SK-N-SH (cell line): ENCODE results near the gene PHF14. TPM values are rescaled to one million over a fixed set of nuclear protein-coding genes. Genes with fewer than 3 reads are reported as not detected.

Experiments
- CTCF ChIA-PET: fragments of 300-600, 350-600 bp; formaldehyde crosslinking; extraction: SDS; loops from one replicate; lab custom pipeline; 2021; lab: Yijun Ruan, JAX
- POLR2A ChIA-PET: fragments of 350-600 bp; sonication (Branson Sonifier 250); formaldehyde crosslinking; extraction: SDS; loops from one replicate; lab custom pipeline; 2020; ENCODE audit warnings: antibody characterized with exemption, inconsistent platforms; lab: Yijun Ruan, JAX
- DNase-seq: peaks from one replicate; pipeline ENCODE4 v3.0.0; 2012
- H2AFZ ChIP-seq: fragments of 200-600 bp; sonication (generic); 2 replicates; pipeline ENCODE4 v1.8.1; 2016; ENCODE audit warnings: antibody characterized with exemption, mild to moderate bottlenecking, low read depth
- H3F3A ChIP-seq: fragments of 200-600 bp; sonication (generic); replicated peaks from 2 replicates; pipeline ENCODE3; 2016; ENCODE audit warnings: antibody characterized with exemption, mild to moderate bottlenecking; ENCODE audit not compliant: insufficient read depth
- H3K27ac ChIP-seq, 2 experiments: fragments of 200-500 bp in 1 of 2; fragments of 200-600 bp in 1 of 2; sonication (Bioruptor generic) in 1 of 2; sonication (generic), shearing (Covaris generic) in 1 of 2; 2 replicates each; pipeline versions ENCODE4 v1.5.1 to v1.6.1; 2014 to 2016; ENCODE audit warnings: low read depth in 2 of 2, inconsistent platforms in 1 of 2, low read length in 1 of 2, mild to moderate bottlenecking in 1 of 2, mixed read lengths in 1 of 2
- H3K27me3 ChIP-seq: fragments of 200-600 bp; sonication (generic), shearing (Covaris generic); 2 replicates; pipeline ENCODE4 v1.6.1; 2016; ENCODE audit warnings: mixed run types; ENCODE audit not compliant: insufficient read depth
- H3K36me3 ChIP-seq, 2 experiments: fragments of 200-500 bp in 1 of 2; fragments of 200-600 bp in 1 of 2; sonication (Bioruptor generic) in 1 of 2; sonication (generic) in 1 of 2; replicated peaks in 1 of 2; 2 replicates each; pipeline versions ENCODE3 to v1.5.1; 2014 to 2016; ENCODE audit warnings: low read length in 1 of 2, mild to moderate bottlenecking in 1 of 2; ENCODE audit not compliant: insufficient read depth in 2 of 2, control insufficient read depth in 1 of 2
- H3K4me1 ChIP-seq, 2 experiments: fragments of 200-500 bp in 1 of 2; fragments of 200-600 bp in 1 of 2; sonication (Bioruptor generic) in 1 of 2; sonication (generic), shearing (Covaris generic) in 1 of 2; 2 replicates each; pipeline versions ENCODE4 v1.5.1 to v1.6.1; 2014 to 2016; ENCODE audit warnings: low read depth in 1 of 2, low read length in 1 of 2, mixed run types in 1 of 2; ENCODE audit not compliant: insufficient read depth in 2 of 2, control insufficient read depth in 1 of 2
- H3K4me2 ChIP-seq: fragments of 200-600 bp; sonication (generic), shearing (Covaris generic); 2 replicates; pipeline ENCODE4 v1.6.1; 2017; ENCODE audit warnings: mixed run types
- H3K4me3 ChIP-seq, 2 experiments: fragments of 200-500 bp in 1 of 2; fragments of 200-600 bp in 1 of 2; sonication (Bioruptor generic) in 1 of 2; sonication (generic), shearing (Covaris generic) in 1 of 2; 2 replicates each; pipeline versions ENCODE4 v1.5.1 to v1.8.1; 2014 to 2016; ENCODE audit warnings: low read depth in 2 of 2, inconsistent platforms in 1 of 2, low read length in 1 of 2, mild to moderate bottlenecking in 1 of 2, mixed read lengths in 1 of 2, moderate library complexity in 1 of 2
- H3K79me2 ChIP-seq: fragments of 200-600 bp; sonication (generic); 2 replicates; pipeline ENCODE4 v1.8.1; 2017; ENCODE audit warnings: mild to moderate bottlenecking; ENCODE audit not compliant: insufficient read depth
- H3K9ac ChIP-seq: fragments of 200-600 bp; sonication (generic); 2 replicates; pipeline ENCODE4 v1.6.1; 2017; ENCODE audit warnings: mixed run types
- H3K9me2 ChIP-seq: fragments of 200-600 bp; sonication (generic); 2 replicates; pipeline ENCODE4 v1.6.1; 2017; ENCODE audit warnings: mixed run types
- H3K9me3 ChIP-seq: fragments of 200-600 bp; sonication (generic); 2 replicates; pipeline ENCODE4 v1.6.1; 2017; ENCODE audit warnings: mixed run types, mild to moderate bottlenecking, moderate library complexity
- H4K20me1 ChIP-seq: fragments of 200-600 bp; sonication (generic); 2 replicates; pipeline ENCODE4 v1.6.1; 2017; ENCODE audit warnings: mild to moderate bottlenecking, mixed run types; ENCODE audit not compliant: insufficient read depth
- ELF1 ChIP-seq: IDR thresholded peaks from 2 replicates; pipeline ENCODE4 v1.4.0; 2012
- FOXM1 ChIP-seq: IDR thresholded peaks from 2 replicates; pipeline ENCODE4 v1.4.0; 2012; ENCODE audit warnings: low read depth, mild to moderate bottlenecking
- IRF3 ChIP-seq: fragments of 150-350 bp; IDR thresholded peaks from 2 replicates; pipeline ENCODE4 v1.6.1; 2016; ENCODE audit warnings: mild to moderate bottlenecking, low read depth, low read length
- MEF2A ChIP-seq: IDR thresholded peaks from 2 replicates; pipeline ENCODE4 v1.4.0; 2012; ENCODE audit warnings: low read depth, borderline replicate concordance
- RAD21 ChIP-seq: IDR thresholded peaks from 2 replicates; pipeline ENCODE4 v1.6.1; 2012; ENCODE audit warnings: mild to moderate bottlenecking, low read length
- SIN3A ChIP-seq: IDR thresholded peaks from 2 replicates; pipeline ENCODE4 v1.6.1; 2012; ENCODE audit warnings: low read depth, mild to moderate bottlenecking, low read length, moderate library complexity, borderline replicate concordance
- TCF12 ChIP-seq: IDR thresholded peaks from 2 replicates; pipeline ENCODE4 v1.4.0; 2012
- YY1 ChIP-seq: IDR thresholded peaks from 2 replicates; pipeline ENCODE4 v1.4.0; 2012; ENCODE audit warnings: low read depth, mild to moderate bottlenecking
- ZBTB33 ChIP-seq: IDR thresholded peaks from 2 replicates; pipeline ENCODE4 v1.4.0; 2012; ENCODE audit warnings: low read depth, borderline replicate concordance
- WGBS: methylation state at CpG from one replicate; pipeline ENCODE4 v1.1.6; 2017; ENCODE audit warnings: low lambda C conversion rate; 5-methylcytosine and 5-hydroxymethylcytosine counted together
- polyA plus RNA-seq, 3 experiments: library from polyadenylated mRNA; depleted of rRNA; stranded (reverse); fragments of >200 nt; gene quantifications; 2 replicates each; pipeline ENCODE4 v1.2.3, GENCODE V29; 2012
- TF ChIP-seq, protein P1 (sequence below): IDR thresholded peaks from 2 replicates; pipeline ENCODE4 v1.6.1; 2012; ENCODE audit warnings: mild to moderate bottlenecking, low read depth, low read length, moderate library complexity

Gene PHF14
- polyA plus RNA-seq, 1 of the 3 experiments (the other 2 are of a cell fraction) = 19.2 TPM

GRCh38 chr7:11130012-11130411, 156.3 kb downstream of the PHF14 start (continued):
- TF ChIP-seq, protein P1, sequence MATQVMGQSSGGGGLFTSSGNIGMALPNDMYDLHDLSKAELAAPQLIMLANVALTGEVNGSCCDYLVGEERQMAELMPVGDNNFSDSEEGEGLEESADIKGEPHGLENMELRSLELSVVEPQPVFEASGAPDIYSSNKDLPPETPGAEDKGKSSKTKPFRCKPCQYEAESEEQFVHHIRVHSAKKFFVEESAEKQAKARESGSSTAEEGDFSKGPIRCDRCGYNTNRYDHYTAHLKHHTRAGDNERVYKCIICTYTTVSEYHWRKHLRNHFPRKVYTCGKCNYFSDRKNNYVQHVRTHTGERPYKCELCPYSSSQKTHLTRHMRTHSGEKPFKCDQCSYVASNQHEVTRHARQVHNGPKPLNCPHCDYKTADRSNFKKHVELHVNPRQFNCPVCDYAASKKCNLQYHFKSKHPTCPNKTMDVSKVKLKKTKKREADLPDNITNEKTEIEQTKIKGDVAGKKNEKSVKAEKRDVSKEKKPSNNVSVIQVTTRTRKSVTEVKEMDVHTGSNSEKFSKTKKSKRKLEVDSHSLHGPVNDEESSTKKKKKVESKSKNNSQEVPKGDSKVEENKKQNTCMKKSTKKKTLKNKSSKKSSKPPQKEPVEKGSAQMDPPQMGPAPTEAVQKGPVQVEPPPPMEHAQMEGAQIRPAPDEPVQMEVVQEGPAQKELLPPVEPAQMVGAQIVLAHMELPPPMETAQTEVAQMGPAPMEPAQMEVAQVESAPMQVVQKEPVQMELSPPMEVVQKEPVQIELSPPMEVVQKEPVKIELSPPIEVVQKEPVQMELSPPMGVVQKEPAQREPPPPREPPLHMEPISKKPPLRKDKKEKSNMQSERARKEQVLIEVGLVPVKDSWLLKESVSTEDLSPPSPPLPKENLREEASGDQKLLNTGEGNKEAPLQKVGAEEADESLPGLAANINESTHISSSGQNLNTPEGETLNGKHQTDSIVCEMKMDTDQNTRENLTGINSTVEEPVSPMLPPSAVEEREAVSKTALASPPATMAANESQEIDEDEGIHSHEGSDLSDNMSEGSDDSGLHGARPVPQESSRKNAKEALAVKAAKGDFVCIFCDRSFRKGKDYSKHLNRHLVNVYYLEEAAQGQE = no peak
- TF ChIP-seq SIN3A = 0 out of 2 replicates have a peak, but pooled peaks have one; percentile 17
- 0 out of 2 replicates have a peak, but pooled peaks have one; percentile 35 for TF ChIP-seq YY1
- TF ChIP-seq TCF12 = peak; percentile 92
- no peak for TF ChIP-seq ELF1
- TF ChIP-seq RAD21 = no peak

- no peaks in the 10 kb centered on the region for H3K9me2 ChIP-seq
- TF ChIP-seq FOXM1 = no peak
- TF ChIP-seq, all 33 proteins: peak for 0
- no peak for DNase-seq
- Histone ChIP-seq H3F3A (peaks cover 13% of the 10 kb centered on the region), H3K9ac (no peak overlapping the region), H3K4me1 (peaks cover 14 to 35% of the 10 kb centered on the region in 2 experiments; a peak in 2 of 4 replicates), H3K27me3 (no peaks in the 10 kb centered on the region), H3K4me3 (no peak overlapping the region), H3K9me3 (no peaks in the 10 kb centered on the region), H3K4me2 (no peak overlapping the region), H3K27ac (peak overlapping the region in 1 of 2 experiments; percentile 44; a peak in 1 of 4 replicates), H2AFZ (no peak overlapping the region), H3K79me2 (no peaks in the 10 kb centered on the region), H3K36me3 (peaks cover 22 to 25% of the 10 kb centered on the region in 2 experiments), H4K20me1 (no peaks in the 10 kb centered on the region)
- CTCF ChIA-PET = interaction anchor here (1.0 to 1.3 kb wide), 2 partner anchors 11 to 23 kb away, joined by 3 read pairs; no protein-coding TSS in a partner anchor
- POLR2A ChIA-PET = no interaction called here
- 92% methylated on average over 2 of the region's 2 CpGs for WGBS
Observed at GRCh38 chr7:11130601-11131000, 156.9 kb downstream of the PHF14 start.

GRCh38 chr7:11133436-11133959, 159.8 kb downstream of the PHF14 start:
- no peaks in the 10 kb centered on the region for H3F3A ChIP-seq
- WGBS = 86% methylated on average over 1 of the region's 1 CpG
- H3K9ac ChIP-seq = no peak overlapping the region
- ChIA-PET POLR2A (no interaction called here), CTCF (interaction anchor here (0.7 to 1.5 kb wide), 3 partner anchors 8 to 40 kb away, joined by 3 to 4 read pairs (median 4); no protein-coding TSS in a partner anchor)
- H3K27me3 ChIP-seq = no peaks in the 10 kb centered on the region
- no peak overlapping the region for H2AFZ ChIP-seq
- peaks cover 9 to 17% of the 10 kb centered on the region in 2 experiments; a peak in 2 of 4 replicates for H3K4me1 ChIP-seq
- H3K36me3 ChIP-seq = peaks cover 23 to 31% of the 10 kb centered on the region in 2 experiments
- H3K4me2 ChIP-seq = no peak overlapping the region
- no peaks in the 10 kb centered on the region for H4K20me1 ChIP-seq
- H3K9me2 ChIP-seq = no peaks in the 10 kb centered on the region
- TF ChIP-seq RAD21 (no peak), IRF3 (no peak), MEF2A (no peak), ZBTB33 (no peak)
- no peak overlapping the region for H3K27ac ChIP-seq
- H3K4me3 ChIP-seq = no peak overlapping the region
- H3K79me2 ChIP-seq = no peaks in the 10 kb centered on the region
- DNase-seq = no peak
- no peaks in the 10 kb centered on the region for H3K9me3 ChIP-seq
